ENCODE results near the gene ALG12. TPM values are rescaled to one million over a fixed set of nuclear protein-coding genes. Genes with fewer than 3 reads are reported as not detected.
A peak's percentile ranks its signal among the peaks of the same experiment; 100 is the strongest.

Gene ALG12
- polyA plus RNA-seq, 3 donors = 7.2 to 9.5 (median 9.0) TPM

- Mint-ChIP-seq H3K27me3 (ENCODE audit: low read depth in 3 of 3) (peaks cover 0 to under 1% (median 0%) of the 10 kb centered on the region in 3 donors), H3K36me3 (peaks cover 19 to 35% of the 10 kb centered on the region in 2 donors), H3K27ac (peak overlapping the region; percentile 64 to 92 (median 87)), H3K4me3 (peak overlapping the region; percentile 78 to 95), H3K4me1 (peaks cover 57% of the 10 kb centered on the region), H3K9me3 (no peaks in the 10 kb centered on the region)
- Histone ChIP-seq H3K36me3 (replicated peaks in 1 of 2; ENCODE audit: control insufficient read depth in 1 of 2, insufficient read depth in 2 of 2, low read length in 2 of 2) (peaks cover 26 to 27% of the 10 kb centered on the region in 2 donors), H3K9ac (ENCODE audit: insufficient read depth, low read length, poor library complexity, severe bottlenecking) (peak overlapping the region; percentile 100), H3K4me3 (replicated peaks in 1 of 3; ENCODE audit: low read depth in 2 of 3, low read length in 3 of 3) (peak overlapping the region; percentile 80 to 97 (median 94)), H3K4me1 (ENCODE audit: control insufficient read depth in 1 of 2, insufficient read depth in 2 of 2, low read length in 2 of 2) (peaks cover 64 to 70% of the 10 kb centered on the region in 2 donors), H3K79me2 (ENCODE audit: insufficient read depth, low read length) (peaks cover 51% of the 10 kb centered on the region), H3K27me3 (ENCODE audit: control insufficient read depth in 2 of 2, insufficient read depth in 2 of 2, low read length in 2 of 2) (no peaks in the 10 kb centered on the region), H3K27ac (ENCODE audit: low read depth in 1 of 2, low read length in 2 of 2) (peak overlapping the region; percentile 84 to 99), H3K4me2 (replicated peaks; ENCODE audit: extremely low read depth, low read length, poor library complexity, severe bottlenecking) (peak overlapping the region; percentile 88), H3K9me3 (replicated peaks in 1 of 2; ENCODE audit: control insufficient read depth in 1 of 2, insufficient read depth in 1 of 2, low read length in 2 of 2) (no peaks in the 10 kb centered on the region), H2AFZ (ENCODE audit: insufficient read depth, low read depth, low read length, poor library complexity, severe bottlenecking) (no peak overlapping the region), H4K20me1 (ENCODE audit: insufficient read depth, low read length) (peaks cover 67% of the 10 kb centered on the region)
- WGBS (ENCODE audit: insufficient coverage) = 80% methylated on average over 61 of the region's 63 CpGs
- no peak for DNase-seq
- TF ChIP-seq CTCF (IDR thresholded peaks at IDR 0.05) = no peak
- intact Hi-C loops (cut with micrococcal nuclease) = loop anchor here in 1 of 2 donors (10.0 kb wide), 1 partner anchor 342 kb away; the partner anchor contains the start of gene PLXNB2
Measured at GRCh38 chr22:49962751-49963646, 44.8 kb upstream of the ALG12 start.

- Histone ChIP-seq H3K9me3 (replicated peaks in 1 of 2; ENCODE audit: control insufficient read depth in 1 of 2, insufficient read depth in 1 of 2, low read length in 2 of 2) (no peaks in the 10 kb centered on the region), H2AFZ (ENCODE audit: insufficient read depth, low read depth, low read length, poor library complexity, severe bottlenecking) (no peak overlapping the region), H3K79me2 (ENCODE audit: insufficient read depth, low read length) (peaks cover 48% of the 10 kb centered on the region), H3K36me3 (replicated peaks in 1 of 2; ENCODE audit: control insufficient read depth in 1 of 2, insufficient read depth in 2 of 2, low read length in 2 of 2) (peaks cover 26 to 27% of the 10 kb centered on the region in 2 donors), H3K9ac (ENCODE audit: insufficient read depth, low read length, poor library complexity, severe bottlenecking) (peak overlapping the region; percentile 100), H3K27me3 (ENCODE audit: control insufficient read depth in 2 of 2, insufficient read depth in 2 of 2, low read length in 2 of 2) (no peaks in the 10 kb centered on the region), H3K4me3 (replicated peaks in 1 of 3; ENCODE audit: low read depth in 2 of 3, low read length in 3 of 3) (peak overlapping the region; percentile 80 to 97 (median 94)), H3K27ac (ENCODE audit: low read depth in 1 of 2, low read length in 2 of 2) (peak overlapping the region; percentile 91 to 99), H3K4me2 (replicated peaks; ENCODE audit: extremely low read depth, low read length, poor library complexity, severe bottlenecking) (peak overlapping the region; percentile 88), H4K20me1 (ENCODE audit: insufficient read depth, low read length) (peaks cover 61% of the 10 kb centered on the region), H3K4me1 (ENCODE audit: control insufficient read depth in 1 of 2, insufficient read depth in 2 of 2, low read length in 2 of 2) (peaks cover 56 to 62% of the 10 kb centered on the region in 2 donors)
- Mint-ChIP-seq H3K4me3 (peak overlapping the region; percentile 90 to 95), H3K36me3 (peaks cover 15 to 35% of the 10 kb centered on the region in 2 donors), H3K27ac (peak overlapping the region; percentile 89 to 95 (median 91)), H3K27me3 (ENCODE audit: low read depth in 3 of 3) (no peaks in the 10 kb centered on the region), H3K9me3 (no peaks in the 10 kb centered on the region), H3K4me1 (peaks cover 49% of the 10 kb centered on the region)
- no peak for TF ChIP-seq CTCF (IDR thresholded peaks at IDR 0.05)
- under 1% methylated on average over 52 of the region's 70 CpGs for WGBS (ENCODE audit: insufficient coverage)
- intact Hi-C loops (cut with micrococcal nuclease) = loop anchor here in 1 of 2 donors (10.0 kb wide), 1 partner anchor 343 kb away; the partner anchor contains the start of gene PLXNB2
- peak; percentile 85 to 95 (median 91) for DNase-seq
Measured at GRCh38 chr22:49962012-49962750, 43.9 kb upstream of the ALG12 start.

All from CD14-positive monocyte (primary cell).